ENCODE data around the gene SPTBN1. TPM values are rescaled to one million over a fixed set of nuclear protein-coding genes. Genes with fewer than 3 reads are reported as not detected.

The SPTBN1 gene
- total and polyA plus RNA-seq, 9 of the 15 experiments (the other 6 are each of a cell fraction or from before 2014, with no cell fraction given): 8.9 to 66.8 (median 31.4) TPM

GRCh38 chr2:54659527-54659926, 203.4 kb downstream of the SPTBN1 start:
- FAIRE-seq (no peak), ATAC-seq (no peak), DNase-seq (ENCODE audit: extremely low read depth in 1 of 4, low spot score in 3 of 4) (no peak)
- BruUV-seq (replicated peaks): no TSS peak
- H3K9me1 ChIP-seq (ENCODE audit: control insufficient read depth, insufficient read depth, low read length): no peaks in the 10 kb centered on the region
- H2AFZ ChIP-seq (ENCODE audit: low read depth, low read length): no peak overlapping the region
- no peak overlapping the region for H3K4me3 ChIP-seq
- no peak overlapping the region for H3K9ac ChIP-seq (ENCODE audit: insufficient read depth in 1 of 2, low read depth in 2 of 2, low read length in 2 of 2)
- no peak overlapping the region for H3K4me2 ChIP-seq (ENCODE audit: insufficient read depth, low read length)
- WGBS (ENCODE audit: insufficient coverage, low coverage, missing lambda C conversion rate): 70% methylated on average over 4 of the region's 4 CpGs
- intact Hi-C loops (cut with micrococcal nuclease): loop anchor here (5.0 kb wide), 1 partner anchor 87 kb away; no protein-coding TSS in a partner anchor
- ChIA-PET POLR2A (no interaction called here), CTCF (ENCODE audit: low intra/inter-chr PET ratio) (no interaction called here)
- TF ChIP-seq ZNF512 (tag; IDR thresholded peaks at IDR 0.05) (no peak), BHLHE40 (IDR thresholded peaks at IDR 0.05; ENCODE audit: low read length) (no peak), CCNT2 (IDR thresholded peaks at IDR 0.05; ENCODE audit: borderline replicate concordance, extremely low read depth, insufficient read length, low read depth, low read length) (no peak), SP2 (IDR thresholded peaks at IDR 0.05; ENCODE audit: extremely low read depth, low read depth, low read length, poor library complexity, severe bottlenecking) (no peak), CREB5 (CRISPR knock-in tag; IDR thresholded peaks at IDR 0.05) (no peak), ZFP30 (CRISPR knock-in tag; IDR thresholded peaks at IDR 0.05; ENCODE audit: borderline replicate concordance) (no peak), NR3C1 (CRISPR knock-in tag; IDR thresholded peaks at IDR 0.05) (no peak)
- no peaks in the 10 kb centered on the region for H3K27me3 ChIP-seq (ENCODE audit: control insufficient read depth in 2 of 2, insufficient read depth in 2 of 2, low read length in 2 of 2)
- H3K4me1 ChIP-seq (replicated peaks in 1 of 2; ENCODE audit: control insufficient read depth in 2 of 2, insufficient read depth in 2 of 2, low read length in 2 of 2): no peaks in the 10 kb centered on the region
- H3K36me3 ChIP-seq (ENCODE audit: control insufficient read depth, insufficient read depth, low read length): peaks cover 81% of the 10 kb centered on the region
- no peaks in the 10 kb centered on the region for H3K79me2 ChIP-seq (ENCODE audit: control insufficient read depth, insufficient read depth, low read length)
- in situ Hi-C loops (cut with MboI): no loop called here
- H3K27ac ChIP-seq (ENCODE audit: extremely low read depth, low read depth, low read length): no peak overlapping the region
- H3K9me3 ChIP-seq (replicated peaks; ENCODE audit: control insufficient read depth, insufficient read depth, low read depth, low read length): no peaks in the 10 kb centered on the region
- no peaks in the 10 kb centered on the region for H4K20me1 ChIP-seq (replicated peaks; ENCODE audit: control insufficient read depth, insufficient read depth, low read length)

Measured in K562 (cell line).